H1 (cell line): ENCODE measurements around the gene ZC3H18. TPM values are rescaled to one million over a fixed set of nuclear protein-coding genes. Genes with fewer than 3 reads are reported as not detected.

Experiments
- CTCF ChIA-PET: fragments of 300-600 bp; sonication (Branson Sonifier 250); formaldehyde crosslinking; loops from one replicate; lab custom pipeline; 2021; ENCODE audit not compliant: partially characterized antibody; lab: Charles Lee
- POLR2A ChIA-PET: fragments of 300-600 bp; sonication (Branson Sonifier 250); formaldehyde crosslinking; loops from one replicate; lab custom pipeline; 2021; ENCODE audit warnings: inconsistent platforms; ENCODE audit not compliant: partially characterized antibody; lab: Charles Lee
- DNase-seq, 2 experiments: peaks; one replicate each; pipeline versions ENCODE4 v3.0.0 to v3.0.0-alpha.2; 2010 to 2022; ENCODE audit warnings: low spot score in 2 of 2, low read depth in 1 of 2, mixed read lengths in 1 of 2
- FAIRE-seq: peaks from 2 replicates; lab custom pipeline; 2011; peaks lifted over from hg19 to GRCh38; lab: Jason Lieb, UNC
- H2AFZ ChIP-seq: 2 replicates; pipeline ENCODE4 v1.8.1; 2012; ENCODE audit warnings: low read length, inconsistent platforms
- H2AK5ac ChIP-seq: 2 replicates; pipeline ENCODE4 v1.6.1; 2013; ENCODE audit warnings: low read depth, low read length
- H2BK120ac ChIP-seq: replicated peaks from 2 replicates; pipeline ENCODE3; 2013; ENCODE audit warnings: low read depth, low read length, inconsistent platforms
- H2BK12ac ChIP-seq: 2 replicates; pipeline ENCODE4 v1.6.1; 2013; ENCODE audit warnings: low read depth, low read length
- H2BK15ac ChIP-seq: 2 replicates; pipeline ENCODE4 v1.6.1; 2013; ENCODE audit warnings: low read length
- H2BK20ac ChIP-seq: 2 replicates; pipeline ENCODE4 v1.6.1; 2013; ENCODE audit warnings: low read length
- H2BK5ac ChIP-seq: 2 replicates; pipeline ENCODE4 v1.6.1; 2013; ENCODE audit warnings: low read depth, low read length
- H3K14ac ChIP-seq: 2 replicates; pipeline ENCODE4 v1.6.1; 2013; ENCODE audit warnings: inconsistent platforms; ENCODE audit not compliant: insufficient read length
- H3K18ac ChIP-seq: 2 replicates; pipeline ENCODE4 v1.6.1; 2013; ENCODE audit warnings: low read length; ENCODE audit errors: extremely low read depth
- H3K23ac ChIP-seq: 2 replicates; pipeline ENCODE4 v1.6.1; 2013; ENCODE audit warnings: inconsistent platforms; ENCODE audit not compliant: insufficient read length
- H3K23me2 ChIP-seq: 2 replicates; pipeline ENCODE4 v1.6.1; 2013; ENCODE audit warnings: low read depth, low read length
- H3K27ac ChIP-seq: 2 replicates; pipeline ENCODE4 v1.6.1; 2011; ENCODE audit warnings: low read depth, low read length, inconsistent platforms
- H3K27me3 ChIP-seq, 4 experiments: replicated peaks in 1 of 4; 1 replicate in 1 of 4; 2 replicates in 3 of 4; pipeline versions ENCODE4 v1.6.1 to v1.8.1; 2011 to 2013; ENCODE audit warnings: low read length in 3 of 4, mild to moderate bottlenecking in 3 of 4, inconsistent platforms in 2 of 4, mixed read lengths in 2 of 4, moderate library complexity in 1 of 4; ENCODE audit not compliant: control insufficient read depth in 3 of 4, insufficient read depth in 3 of 4; ENCODE audit errors: extremely low read depth in 1 of 4
- H3K36me3 ChIP-seq, 4 experiments: 2 replicates each; pipeline versions ENCODE4 v1.6.1 to v1.8.1; 2011 to 2013; ENCODE audit warnings: mild to moderate bottlenecking in 4 of 4, low read length in 3 of 4, moderate library complexity in 2 of 4, control low read depth in 1 of 4, inconsistent platforms in 1 of 4; ENCODE audit not compliant: insufficient read depth in 4 of 4, control insufficient read depth in 2 of 4
- H3K4ac ChIP-seq: replicated peaks from 2 replicates; pipeline ENCODE3; 2013; ENCODE audit warnings: low read length, low read depth, mixed read lengths, inconsistent platforms; ENCODE audit not compliant: insufficient read length
- H3K4me1 ChIP-seq, 4 experiments: replicated peaks in 1 of 4; 1 replicate in 1 of 4; 2 replicates in 3 of 4; pipeline versions ENCODE4 v1.6.1 to v1.8.1; 2011 to 2013; ENCODE audit warnings: low read length in 3 of 4, inconsistent platforms in 2 of 4, mixed read lengths in 1 of 4; ENCODE audit not compliant: insufficient read depth in 4 of 4, control insufficient read depth in 3 of 4
- H3K4me2 ChIP-seq, 2 experiments: 2 replicates each; pipeline versions ENCODE4 v1.6.1 to v1.8.1; 2011 to 2013; ENCODE audit warnings: low read depth in 2 of 2, low read length in 2 of 2, control low read depth in 1 of 2, inconsistent platforms in 1 of 2, mild to moderate bottlenecking in 1 of 2; ENCODE audit not compliant: insufficient read depth in 1 of 2
- H3K4me3 ChIP-seq, 4 experiments: fragments of 200-600, 300-600 bp in 1 of 4; sonication (generic), shearing (Covaris generic), sonication (Bioruptor Twin) in 1 of 4; 2 replicates each; pipeline versions ENCODE4 v1.5.1 to v1.8.1; 2011 to 2016; ENCODE audit warnings: low read length in 4 of 4, low read depth in 3 of 4, control low read depth in 2 of 4, inconsistent platforms in 2 of 4, mild to moderate bottlenecking in 2 of 4, mixed read lengths in 1 of 4, moderate library complexity in 1 of 4; ENCODE audit not compliant: insufficient read depth in 2 of 4; ENCODE audit errors: extremely low read depth in 1 of 4
- H3K56ac ChIP-seq: replicated peaks from 2 replicates; pipeline ENCODE3; 2013; ENCODE audit warnings: low read depth, mild to moderate bottlenecking, mixed read lengths, low read length, inconsistent platforms; ENCODE audit not compliant: insufficient read length
- H3K79me1 ChIP-seq: 2 replicates; pipeline ENCODE4 v1.6.1; 2013; ENCODE audit warnings: low read depth, low read length, control low read depth
- H3K79me2 ChIP-seq, 2 experiments: 2 replicates each; pipeline versions ENCODE4 v1.6.1 to v1.8.1; 2012 to 2013; ENCODE audit warnings: low read length in 2 of 2, mild to moderate bottlenecking in 2 of 2, inconsistent platforms in 1 of 2; ENCODE audit not compliant: insufficient read depth in 2 of 2, control insufficient read depth in 1 of 2
- H3K9ac ChIP-seq, 4 experiments: replicated peaks in 1 of 4; 1 replicate in 1 of 4; 2 replicates in 3 of 4; pipeline versions ENCODE4 v1.6.1 to v1.8.1; 2011 to 2013; ENCODE audit warnings: low read depth in 3 of 4, low read length in 3 of 4, control low read depth in 2 of 4, mild to moderate bottlenecking in 2 of 4, moderate library complexity in 2 of 4, inconsistent platforms in 1 of 4; ENCODE audit errors: extremely low read depth in 1 of 4
- H3K9me3 ChIP-seq, 2 experiments: 2 replicates each; pipeline versions ENCODE4 v1.6.1 to v1.8.1; 2012 to 2013; ENCODE audit warnings: mild to moderate bottlenecking in 2 of 2, moderate library complexity in 2 of 2, control low read depth in 1 of 2, inconsistent platforms in 1 of 2, low read depth in 1 of 2, low read length in 1 of 2, mixed read lengths in 1 of 2; ENCODE audit not compliant: insufficient read depth in 2 of 2
- H4K20me1 ChIP-seq, 2 experiments: replicated peaks in 1 of 2; 2 replicates each; pipeline versions ENCODE3 to v1.8.1; 2011 to 2013; ENCODE audit warnings: inconsistent platforms in 2 of 2, low read length in 2 of 2, mild to moderate bottlenecking in 1 of 2; ENCODE audit not compliant: insufficient read depth in 2 of 2, control insufficient read depth in 1 of 2
- H4K5ac ChIP-seq: 2 replicates; pipeline ENCODE4 v1.6.1; 2013; ENCODE audit warnings: low read length, low read depth, mixed read lengths, inconsistent platforms; ENCODE audit not compliant: insufficient read length
- H4K8ac ChIP-seq: 2 replicates; pipeline ENCODE4 v1.8.0; 2013; ENCODE audit warnings: mild to moderate bottlenecking, moderate library complexity, low read length, inconsistent platforms; ENCODE audit not compliant: insufficient read depth; ENCODE audit errors: extremely low read depth
- H4K91ac ChIP-seq: replicated peaks from 2 replicates; pipeline ENCODE3; 2013; ENCODE audit warnings: low read length, mixed read lengths, inconsistent platforms; ENCODE audit not compliant: insufficient read length
- CHD1 ChIP-seq: IDR thresholded peaks from 2 replicates; pipeline ENCODE4 v1.6.1; 2012; ENCODE audit warnings: low read depth, low read length, improper control_type of control experiment
- EGR1 ChIP-seq: IDR thresholded peaks from 2 replicates; pipeline ENCODE4 v1.6.1; 2011; ENCODE audit warnings: low read depth, low read length, borderline replicate concordance
- KDM4A ChIP-seq: IDR thresholded peaks from one replicate; pipeline ENCODE4 v1.7.1; 2012; ENCODE audit warnings: low read depth, mild to moderate bottlenecking, moderate library complexity, low read length, inconsistent platforms; ENCODE audit not compliant: severe bottlenecking
- MAX ChIP-seq: IDR thresholded peaks from 2 replicates; pipeline ENCODE4 v1.6.1; 2012; ENCODE audit warnings: inconsistent platforms
- PHF8 ChIP-seq: fragments of 200-600 bp; sonication (generic); conservative IDR thresholded peaks from 2 replicates; pipeline ENCODE4 v1.7.1; 2012; ENCODE audit warnings: low read depth, mild to moderate bottlenecking, inconsistent platforms, low read length, moderate library complexity
- RBBP5 ChIP-seq: IDR thresholded peaks from 2 replicates; pipeline ENCODE4 v1.7.1; 2012; ENCODE audit warnings: low read depth, mild to moderate bottlenecking, inconsistent platforms, low read length, moderate library complexity, borderline replicate concordance
- SP4 ChIP-seq: IDR thresholded peaks from 2 replicates; pipeline ENCODE4 v1.6.1; 2012; ENCODE audit warnings: low read length, inconsistent platforms
- WGBS, 2 experiments: shearing (Covaris generic) in 1 of 2; methylation state at CpG; one replicate each; pipeline versions ENCODE4 v1.1.6 to v1.1.7; 2013 to 2015; ENCODE audit warnings: low lambda C conversion rate in 2 of 2, mixed read lengths in 2 of 2, inconsistent platforms in 1 of 2, low coverage in 1 of 2, missing lambda C conversion rate in 1 of 2; ENCODE audit not compliant: insufficient replicate concordance in 2 of 2, insufficient coverage in 1 of 2, insufficient read length in 1 of 2; ENCODE audit errors: extremely low coverage in 1 of 2, missing lambda C conversion rate in 1 of 2; 5-methylcytosine and 5-hydroxymethylcytosine counted together
- polyA plus RNA-seq, 7 experiments: library from polyadenylated mRNA; depleted of rRNA in 3 of 7; stranded (reverse) in 5 of 7; unstranded in 2 of 7; fragments of >200 nt in 5 of 7; fragments of 200-250 nt in 2 of 7; gene quantifications; 1 replicate in 5 of 7; 2 replicates in 1 of 7; 4 replicates in 1 of 7; pipeline versions ENCODE4 v1.2.1 to v1.2.3, GENCODE V29; 2011 to 2013; ENCODE audit warnings: missing spikeins in 2 of 7, mixed read lengths in 2 of 7
- total RNA-seq: library from RNA; stranded (reverse); fragmentation: NEBNext Ultra II Directional; extraction: Animal tissue kit (Norgen Biotek cat#: 25700); gene quantifications from 2 replicates; pipeline ENCODE4 v1.2.1, GENCODE V29; 2021

The ZC3H18 gene
- total and polyA plus RNA-seq, 2 of the 8 experiments (the other 6 are each of a cell fraction or from before 2014, with no cell fraction given), result 12.1 to 73.2 TPM

GRCh38 chr16:88533932-88534637 is 36.1 kb upstream of the ZC3H18 start:
- no peak overlapping the region; the same call in 1 of the 2 replicates for H3K27ac ChIP-seq
- no peak overlapping the region for H2AFZ ChIP-seq
- H3K79me2 ChIP-seq, result no peaks in the 10 kb centered on the region
- H2BK5ac ChIP-seq, result no peak overlapping the region; the same call in 1 of the 2 replicates
- ChIA-PET POLR2A (interaction anchor here (1.1 to 2.6 kb wide), 5 partner anchors 15 to 583 kb away, joined by 3 to 8 read pairs (median 4); partner anchors contain the start of genes BANP and ZC3H18), CTCF (interaction anchor here (0.6 to 1.2 kb wide), 3 partner anchors 28 to 131 kb away, joined by 3 to 4 read pairs (median 3); no protein-coding TSS in a partner anchor)
- 0% methylated on average over 18 of the region's 114 CpGs; no CpG with 5 or more reads in 1 of the 2 experiments for WGBS, 2 experiments
- peak overlapping the region; percentile 85; the same call in 1 of the 2 replicates for H4K8ac ChIP-seq
- no peak overlapping the region for H3K23ac ChIP-seq
- peak overlapping the region; percentile 93 for H4K5ac ChIP-seq
- no peak overlapping the region for H2BK12ac ChIP-seq
- no peak overlapping the region for H3K14ac ChIP-seq
- H3K9ac ChIP-seq, result peak overlapping the region; percentile 45 to 79 (median 56); a peak in 5 of 7 replicates
- DNase-seq (peak; percentile 17 to 87), FAIRE-seq (no peak)
- no peaks in the 10 kb centered on the region; a peak in 1 of 8 replicates for H3K36me3 ChIP-seq
- peak overlapping the region; percentile 56 to 87 (median 71) for H3K4me3 ChIP-seq
- H2BK20ac ChIP-seq, result no peak overlapping the region
- H3K4ac ChIP-seq, result peak overlapping the region; percentile 85
- no peak overlapping the region for H2BK15ac ChIP-seq
- no peaks in the 10 kb centered on the region for H3K9me3 ChIP-seq
- 0 out of 2 replicates have a peak, but pooled peaks cover 4% of the 10 kb centered on the region for H3K79me1 ChIP-seq
- H4K91ac ChIP-seq, result peak overlapping the region; percentile 81
- no peaks in the 10 kb centered on the region; a peak in 3 of 7 replicates for H3K27me3 ChIP-seq
- peak overlapping the region; percentile 83 for H3K18ac ChIP-seq
- H3K4me2 ChIP-seq, result peak overlapping the region; percentile 30 to 79
- H2BK120ac ChIP-seq, result no peak overlapping the region
- H3K23me2 ChIP-seq, result peaks cover 10% of the 10 kb centered on the region; the same call in 1 of the 2 replicates
- H3K4me1 ChIP-seq, result peaks cover 0 to 18% (median 8%) of the 10 kb centered on the region in 4 experiments; a peak in 6 of 7 replicates
- H2AK5ac ChIP-seq, result no peak overlapping the region
- peaks cover 0 to 15% of the 10 kb centered on the region in 2 experiments for H4K20me1 ChIP-seq
- H3K56ac ChIP-seq, result no peak overlapping the region
- TF ChIP-seq CHD1 (no peak), MAX (peak; percentile 36; the same call in 1 of the 2 replicates), KDM4A (peak; percentile 69), EGR1 (peak; percentile 11; the same call in 1 of the 2 replicates), SP4 (no peak), PHF8 (peak; percentile 82), RBBP5 (peak; percentile 80; the same call in 1 of the 2 replicates)
